Measurements from ENCODE around the gene ZNF444. TPM values are rescaled to one million over a fixed set of nuclear protein-coding genes. Genes with fewer than 3 reads are reported as not detected.

Gene ZNF444
- total and polyA plus RNA-seq, 2 donors (not counting 1 experiment from before 2014, with no cell fraction given) = 24.1 to 37.7 TPM

- ChIA-PET POLR2A (no interaction called here), CTCF (no interaction called here)
- peaks cover 6 to 7% of the 10 kb centered on the region in 2 donors for H3K4me1 ChIP-seq (ENCODE audit: control insufficient read depth in 2 of 2, insufficient read depth in 2 of 2, low read length in 2 of 2)
- Mint-ChIP-seq H3K4me3 (no peak overlapping the region), H3K27ac (no peak overlapping the region), H3K9me3 (ENCODE audit: insufficient read depth) (no peaks in the 10 kb centered on the region), H3K4me1 (peaks cover 5% of the 10 kb centered on the region), H3K27me3 (no peaks in the 10 kb centered on the region)
- ATAC-seq (ENCODE audit: low read depth) (no peak), DNase-seq (no peak)
- peaks cover 4% of the 10 kb centered on the region for H3K79me2 ChIP-seq (ENCODE audit: control insufficient read depth, insufficient read depth, low read length)
- H3K4me2 ChIP-seq (replicated peaks; ENCODE audit: low read depth, low read length, poor library complexity, severe bottlenecking) = no peak overlapping the region
- no peak overlapping the region for H2AFZ ChIP-seq (ENCODE audit: insufficient read depth, low read depth, low read length, poor library complexity, severe bottlenecking)
- H3K27ac ChIP-seq (ENCODE audit: low read length in 2 of 2) = no peak overlapping the region
- H3K9ac ChIP-seq (ENCODE audit: low read length) = no peak overlapping the region
- H3K9me3 ChIP-seq (ENCODE audit: control extremely low read depth in 1 of 3, control insufficient read depth in 2 of 3, insufficient read depth in 1 of 3, low read length in 2 of 3) = no peaks in the 10 kb centered on the region
- H3K4me3 ChIP-seq (ENCODE audit: control extremely low read depth in 1 of 5, extremely low read depth in 1 of 5, insufficient read depth in 1 of 5, low read depth in 2 of 5, low read length in 4 of 5) = no peak overlapping the region
- WGBS (ENCODE audit: insufficient coverage) = 96% methylated on average over 11 of the region's 16 CpGs
- no peaks in the 10 kb centered on the region for H3K36me3 ChIP-seq (replicated peaks in 1 of 2; ENCODE audit: control extremely low read depth in 1 of 2, control insufficient read depth in 1 of 2, extremely low read depth in 1 of 2, insufficient read depth in 2 of 2, low read length in 1 of 2)
- intact Hi-C loops (cut with micrococcal nuclease) = no loop called here
- no peaks in the 10 kb centered on the region for H3K27me3 ChIP-seq (replicated peaks in 1 of 4; ENCODE audit: control extremely low read depth in 1 of 4, control insufficient read depth in 3 of 4, insufficient read depth in 4 of 4, low read length in 3 of 4)
- H4K20me1 ChIP-seq (ENCODE audit: control insufficient read depth, insufficient read depth, low read length, poor library complexity, severe bottlenecking) = no peaks in the 10 kb centered on the region
- TF ChIP-seq CTCF (IDR thresholded peaks at IDR 0.05) = no peak
Measured at GRCh38 chr19:56125806-56126590, 15.1 kb upstream of the ZNF444 start.

- CTCF ChIA-PET = no interaction called here
- Histone ChIP-seq H2AFZ (ENCODE audit: insufficient read depth, low read depth, low read length, poor library complexity, severe bottlenecking) (no peak overlapping the region), H3K36me3 (replicated peaks in 1 of 2; ENCODE audit: control extremely low read depth in 1 of 2, control insufficient read depth in 1 of 2, extremely low read depth in 1 of 2, insufficient read depth in 2 of 2, low read length in 1 of 2) (no peaks in the 10 kb centered on the region), H3K9ac (ENCODE audit: low read length) (no peak overlapping the region), H4K20me1 (ENCODE audit: control insufficient read depth, insufficient read depth, low read length, poor library complexity, severe bottlenecking) (no peaks in the 10 kb centered on the region), H3K79me2 (ENCODE audit: control insufficient read depth, insufficient read depth, low read length) (no peaks in the 10 kb centered on the region), H3K27ac (ENCODE audit: low read length in 2 of 2) (no peak overlapping the region), H3K27me3 (replicated peaks in 1 of 4; ENCODE audit: control extremely low read depth in 1 of 4, control insufficient read depth in 3 of 4, insufficient read depth in 4 of 4, low read length in 3 of 4) (no peaks in the 10 kb centered on the region), H3K9me3 (ENCODE audit: control extremely low read depth in 1 of 3, control insufficient read depth in 2 of 3, insufficient read depth in 1 of 3, low read length in 2 of 3) (no peaks in the 10 kb centered on the region), H3K4me3 (ENCODE audit: control extremely low read depth in 1 of 5, extremely low read depth in 1 of 5, insufficient read depth in 1 of 5, low read depth in 2 of 5, low read length in 4 of 5) (no peak overlapping the region), H3K4me1 (ENCODE audit: control insufficient read depth in 2 of 2, insufficient read depth in 2 of 2, low read length in 2 of 2) (no peaks in the 10 kb centered on the region), H3K4me2 (replicated peaks; ENCODE audit: low read depth, low read length, poor library complexity, severe bottlenecking) (no peak overlapping the region)
- POLR2A ChIA-PET = no interaction called here
- Mint-ChIP-seq H3K27ac (no peak overlapping the region), H3K9me3 (ENCODE audit: insufficient read depth) (no peaks in the 10 kb centered on the region), H3K4me1 (peaks cover under 1% of the 10 kb centered on the region), H3K4me3 (no peak overlapping the region), H3K27me3 (no peaks in the 10 kb centered on the region)
- WGBS (ENCODE audit: insufficient coverage) = 59% methylated on average over 16 of the region's 19 CpGs
- no peak for DNase-seq
- intact Hi-C loops (cut with micrococcal nuclease) = no loop called here
- no peak for ATAC-seq (ENCODE audit: low read depth)
- TF ChIP-seq CTCF (IDR thresholded peaks at IDR 0.05) = no peak
Measured at GRCh38 chr19:56126983-56127780, 13.9 kb upstream of the ZNF444 start.
